HG02973 (cell line): ENCODE data around the gene OR4S2.

Experiments
- ATAC-seq: cut with Tn5 transposase; IDR thresholded peaks from one replicate; pipeline ENCODE4 v1.9.1; 2021; ENCODE audit warnings: moderate library complexity; ENCODE audit not compliant: unreplicated experiment

OR4S2 gene, protein sequence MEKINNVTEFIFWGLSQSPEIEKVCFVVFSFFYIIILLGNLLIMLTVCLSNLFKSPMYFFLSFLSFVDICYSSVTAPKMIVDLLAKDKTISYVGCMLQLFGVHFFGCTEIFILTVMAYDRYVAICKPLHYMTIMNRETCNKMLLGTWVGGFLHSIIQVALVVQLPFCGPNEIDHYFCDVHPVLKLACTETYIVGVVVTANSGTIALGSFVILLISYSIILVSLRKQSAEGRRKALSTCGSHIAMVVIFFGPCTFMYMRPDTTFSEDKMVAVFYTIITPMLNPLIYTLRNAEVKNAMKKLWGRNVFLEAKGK

GRCh38 chr11:55648027-55648426 lies at the start of gene OR4S2:
TSS of gene OR4S2 (plus strand) at chr11:55648327. CDS start at chr11:55650904, 2,577 bp downstream.
- ATAC-seq, result no peak

DNA sequence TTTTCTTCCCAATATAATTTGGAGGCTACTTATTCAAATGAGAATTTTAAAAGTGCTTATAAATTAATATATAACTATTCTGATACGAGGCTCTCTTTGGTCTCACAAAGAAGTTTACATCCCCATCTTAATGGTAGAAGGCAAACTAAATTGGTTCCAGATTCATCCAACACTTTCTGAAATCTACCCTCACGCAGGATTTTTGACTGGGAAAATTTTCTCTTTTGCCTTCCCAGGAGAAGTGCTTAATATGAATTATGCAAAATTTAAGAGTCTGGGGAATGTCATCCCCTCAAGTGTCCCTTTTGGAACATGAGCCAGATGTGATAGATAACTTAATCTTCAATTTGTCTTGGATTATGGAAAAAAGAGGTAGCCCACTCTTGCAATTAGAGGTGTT lies 40.6 kb upstream of the OR4S2 start, which contains the start of gene OR4C11:
Gene OR4C11, minus strand, starts transcription at position 101 of the 400 bp plus-strand sequence. CDS start 3,272 bp downstream, outside the sequence.
- no peak for ATAC-seq

DNA sequence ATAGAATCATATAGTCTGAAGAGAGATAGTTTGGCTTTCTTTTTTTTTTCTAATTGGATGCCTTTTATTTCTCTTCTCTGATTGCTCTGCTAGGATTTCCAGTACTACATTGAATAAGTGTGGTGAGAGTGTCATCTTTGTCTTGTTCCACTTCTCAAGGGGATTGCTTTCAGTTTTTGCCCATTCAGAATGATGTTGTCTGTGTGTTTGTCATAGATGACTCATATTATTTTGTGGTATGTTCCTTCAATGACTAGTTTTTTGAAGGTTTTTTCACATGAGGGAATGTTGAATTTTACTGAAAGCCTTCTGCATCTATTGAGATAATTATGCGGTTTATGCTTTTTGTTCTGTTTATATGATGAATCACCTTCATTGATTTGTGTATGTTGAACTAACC lies 23.6 kb upstream of the OR4S2 start:
- ATAC-seq, result no peak

DNA sequence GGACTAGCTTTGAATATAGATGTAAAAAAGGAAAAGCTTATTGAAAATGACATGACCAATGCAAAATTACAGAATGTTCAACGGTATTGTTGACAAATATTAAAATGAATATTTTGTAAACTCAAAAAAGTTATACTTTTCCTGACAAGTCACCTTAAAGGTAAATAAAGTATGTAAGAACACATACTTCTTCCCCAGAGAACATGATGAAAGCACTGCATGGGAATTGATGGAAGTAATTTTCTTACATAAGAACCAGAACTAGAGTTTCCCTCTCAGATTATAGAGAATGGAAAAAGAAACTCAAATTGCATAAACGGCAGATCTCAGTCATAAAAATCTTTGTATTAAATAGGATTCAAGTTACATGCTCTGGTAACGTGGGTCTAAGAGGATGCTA lies 13.3 kb upstream of the OR4S2 start, which contains the start of gene OR4P4:
Gene OR4P4, plus strand, starts transcription at position 301 of the 400 bp plus-strand sequence.
- no peak for ATAC-seq

- ATAC-seq, result no peak
Measured at GRCh38 chr11:55652560-55652959, 4.4 kb downstream of the OR4S2 start.

- ATAC-seq, result no peak
Measured at GRCh38 chr11:55655096-55655495, 7.0 kb downstream of the OR4S2 start.

- ATAC-seq, result peak; percentile 88
Measured at GRCh38 chr11:55658031-55658573, 10.0 kb downstream of the OR4S2 start.

DNA sequence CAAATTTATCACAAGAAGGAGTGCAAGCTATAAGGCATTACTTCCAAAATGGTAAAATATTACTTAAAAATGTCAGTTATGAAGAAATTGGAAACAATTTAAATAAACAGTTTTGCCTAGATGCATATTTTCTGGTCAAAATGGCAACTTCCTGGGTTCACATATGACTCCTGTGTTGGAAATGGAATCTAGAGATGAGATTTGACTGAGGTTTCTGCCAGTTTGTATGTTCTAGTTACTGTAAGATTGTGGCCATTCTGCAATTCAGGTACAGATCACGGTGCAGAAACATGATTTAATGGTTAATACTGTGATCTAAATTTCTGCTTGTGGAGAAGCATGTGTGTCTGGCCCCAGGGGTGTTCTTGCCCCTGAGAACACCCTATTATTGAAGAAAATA lies 10.5 kb downstream of the OR4S2 start:
- peak; percentile 36 for ATAC-seq

- no peak for ATAC-seq
Measured at GRCh38 chr11:55661901-55662300, 13.8 kb downstream of the OR4S2 start, which contains the start of gene OR4C6. TSS of gene OR4C6 (plus strand) at chr11:55662201. CDS start at chr11:55665167, 2,966 bp downstream.

- no peak for ATAC-seq
Measured at GRCh38 chr11:55669376-55669775, 21.2 kb downstream of the OR4S2 start.

DNA sequence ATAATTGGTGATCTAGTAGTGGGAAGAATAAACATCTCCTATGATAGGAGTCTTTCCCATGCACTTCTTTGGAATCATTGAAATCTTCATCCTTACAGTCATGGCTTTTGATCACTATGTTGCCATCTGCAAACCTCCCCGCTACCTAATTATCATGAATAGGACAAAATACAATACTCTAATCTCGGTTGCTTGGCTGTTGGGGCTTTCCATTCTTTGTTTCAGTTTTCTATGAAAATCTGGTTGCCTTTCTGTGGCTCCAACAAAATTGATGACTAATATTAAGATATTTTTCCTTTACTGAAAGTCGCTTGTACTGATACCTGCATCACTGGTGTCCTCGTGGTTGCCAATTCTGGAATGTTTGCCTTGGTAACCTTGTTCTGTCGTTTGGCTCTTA lies 25.7 kb downstream of the OR4S2 start:
- ATAC-seq, result no peak

DNA sequence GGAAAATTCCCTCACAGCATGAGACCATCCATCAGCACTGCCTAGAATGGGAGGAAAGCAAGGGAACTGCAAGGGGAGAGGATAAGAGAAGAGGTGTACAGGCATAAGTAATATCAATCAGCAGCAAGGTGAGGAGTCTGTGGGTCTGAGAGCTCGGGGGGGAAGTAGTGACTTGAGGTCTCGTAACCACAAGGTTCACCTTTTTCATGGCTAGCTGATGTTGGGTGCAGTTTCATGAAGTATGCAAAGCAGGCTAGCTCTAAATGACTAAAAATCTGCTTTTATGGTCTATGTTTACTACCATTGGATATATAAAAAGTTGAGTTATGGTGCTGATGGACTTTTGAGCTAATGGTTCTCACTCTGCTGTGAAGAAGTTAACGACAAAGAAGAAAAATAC lies 49.7 kb downstream of the OR4S2 start:
- no peak for ATAC-seq

DNA sequence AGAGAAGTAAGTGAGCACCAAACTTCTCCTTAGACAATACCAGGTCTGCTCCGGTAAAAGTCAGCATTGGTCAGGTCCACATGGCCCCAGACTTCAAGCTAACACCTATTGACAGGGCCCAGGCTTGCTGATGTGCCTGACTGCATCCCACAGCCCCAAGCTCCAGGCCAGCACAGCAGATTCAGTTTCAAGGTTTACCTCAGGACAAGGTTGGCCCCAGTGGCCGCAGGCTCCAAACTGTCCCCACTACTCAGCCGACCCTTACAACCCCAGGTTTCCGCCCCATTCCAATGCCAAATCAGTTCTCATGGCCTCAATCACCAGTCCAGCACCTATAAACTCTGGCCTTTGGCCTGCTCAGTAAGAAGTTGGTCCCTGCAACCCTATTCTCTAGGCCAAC lies 53.3 kb downstream of the OR4S2 start:
- ATAC-seq, result no peak
